ENCODE results near the gene CLTCL1.

CLTCL1 gene

GRCh38 chr22:19152942-19153883, 138.3 kb downstream of the CLTCL1 start:
- Mint-ChIP-seq H3K4me1 (ENCODE audit: low read depth in 2 of 2) (peaks cover 5 to 7% of the 10 kb centered on the region in 2 donors), H3K36me3 (ENCODE audit: insufficient read depth) (peaks cover 7% of the 10 kb centered on the region), H3K27me3 (peaks cover 37 to 62% of the 10 kb centered on the region in 2 donors), H3K27ac (no peak overlapping the region), H3K9me3 (no peaks in the 10 kb centered on the region), H3K4me3 (no peak overlapping the region)
- ATAC-seq (replicated peaks) = no peak
- DNase-seq = no peak

GRCh38 chr22:19151329-19152191, 140.0 kb downstream of the CLTCL1 start:
- DNase-seq (no peak), ATAC-seq (replicated peaks) (no peak)
- Mint-ChIP-seq H3K4me1 (ENCODE audit: low read depth in 2 of 2) (peaks cover 5 to 7% of the 10 kb centered on the region in 2 donors), H3K9me3 (no peaks in the 10 kb centered on the region), H3K36me3 (ENCODE audit: insufficient read depth) (peaks cover 7% of the 10 kb centered on the region), H3K4me3 (peak overlapping the region; percentile 75 to 79), H3K27me3 (peaks cover 37 to 52% of the 10 kb centered on the region in 2 donors), H3K27ac (peak overlapping the region in 1 of 2 donors; percentile 77)

- H3K27ac Mint-ChIP-seq = peak overlapping the region in 1 of 2 donors; percentile 77
- H3K9me3 Mint-ChIP-seq = no peaks in the 10 kb centered on the region
- H3K36me3 Mint-ChIP-seq (ENCODE audit: insufficient read depth) = peaks cover 7% of the 10 kb centered on the region
- ATAC-seq (replicated peaks) = no peak
- peaks cover 37 to 46% of the 10 kb centered on the region in 2 donors for H3K27me3 Mint-ChIP-seq
- H3K4me3 Mint-ChIP-seq = peak overlapping the region; percentile 75 to 79
- no peak for DNase-seq
- peaks cover 5 to 7% of the 10 kb centered on the region in 2 donors for H3K4me1 Mint-ChIP-seq (ENCODE audit: low read depth in 2 of 2)
Observed at GRCh38 chr22:19150482-19151328, 140.8 kb downstream of the CLTCL1 start.

GRCh38 chr22:19149991-19150390, 141.5 kb downstream of the CLTCL1 start, which contains the start of gene GSC2:
Gene GSC2 (minus strand): TSS chr22:19150292. CDS start chr22:19150283, 9 bp downstream.
- Mint-ChIP-seq H3K36me3 (ENCODE audit: insufficient read depth) (peaks cover 7% of the 10 kb centered on the region), H3K4me3 (peak within 1 kb of the TSS; percentile 75 to 79), H3K9me3 (no peaks in the 10 kb centered on the region), H3K27me3 (peaks cover 35 to 43% of the 10 kb centered on the region in 2 donors), H3K4me1 (ENCODE audit: low read depth in 2 of 2) (peaks cover 5 to 7% of the 10 kb centered on the region in 2 donors), H3K27ac (peak within 1 kb of the TSS in 1 of 2 donors; percentile 77)
- DNase-seq (no peak), ATAC-seq (replicated peaks) (peak; percentile 28)

GRCh38 chr22:19149047-19149883, 142.3 kb downstream of the CLTCL1 start:
- no peaks in the 10 kb centered on the region for H3K9me3 Mint-ChIP-seq
- H3K27me3 Mint-ChIP-seq = peaks cover 30 to 35% of the 10 kb centered on the region in 2 donors
- peak overlapping the region; percentile 59 to 71 for H3K4me3 Mint-ChIP-seq
- H3K4me1 Mint-ChIP-seq (ENCODE audit: low read depth in 2 of 2) = peaks cover 11 to 14% of the 10 kb centered on the region in 2 donors
- peaks cover 9% of the 10 kb centered on the region for H3K36me3 Mint-ChIP-seq (ENCODE audit: insufficient read depth)
- ATAC-seq (replicated peaks) (peak; percentile 31), DNase-seq (peak; percentile 20 to 30 (median 23))
- H3K27ac Mint-ChIP-seq = no peak overlapping the region

- no peak overlapping the region for H3K27ac Mint-ChIP-seq
- H3K27me3 Mint-ChIP-seq = peaks cover 25 to 28% of the 10 kb centered on the region in 2 donors
- no peaks in the 10 kb centered on the region for H3K9me3 Mint-ChIP-seq
- peaks cover 15% of the 10 kb centered on the region for H3K36me3 Mint-ChIP-seq (ENCODE audit: insufficient read depth)
- ATAC-seq (replicated peaks) = no peak
- H3K4me1 Mint-ChIP-seq (ENCODE audit: low read depth in 2 of 2) = peaks cover 16 to 19% of the 10 kb centered on the region in 2 donors
- DNase-seq = no peak
- peak overlapping the region; percentile 59 to 71 for H3K4me3 Mint-ChIP-seq
Observed at GRCh38 chr22:19148417-19149046, 143.0 kb downstream of the CLTCL1 start.

GRCh38 chr22:19147195-19147780, 144.2 kb downstream of the CLTCL1 start:
- no peaks in the 10 kb centered on the region for H3K9me3 Mint-ChIP-seq
- H3K4me1 Mint-ChIP-seq (ENCODE audit: low read depth in 2 of 2) = peaks cover 18 to 23% of the 10 kb centered on the region in 2 donors
- no peak overlapping the region for H3K4me3 Mint-ChIP-seq
- H3K27ac Mint-ChIP-seq = no peak overlapping the region
- no peak for ATAC-seq (replicated peaks)
- no peak for DNase-seq
- peaks cover 18% of the 10 kb centered on the region in 2 donors for H3K27me3 Mint-ChIP-seq
- H3K36me3 Mint-ChIP-seq (ENCODE audit: insufficient read depth) = peaks cover 15% of the 10 kb centered on the region

- Mint-ChIP-seq H3K4me1 (ENCODE audit: low read depth in 2 of 2) (peaks cover 19 to 22% of the 10 kb centered on the region in 2 donors), H3K27ac (no peak overlapping the region), H3K9me3 (no peaks in the 10 kb centered on the region), H3K27me3 (peaks cover 9% of the 10 kb centered on the region in 2 donors), H3K4me3 (no peak overlapping the region), H3K36me3 (ENCODE audit: insufficient read depth) (peaks cover 19% of the 10 kb centered on the region)
- DNase-seq (no peak), ATAC-seq (replicated peaks) (no peak)
Observed at GRCh38 chr22:19146215-19146968, 145.1 kb downstream of the CLTCL1 start.

GRCh38 chr22:19143967-19144400, 147.5 kb downstream of the CLTCL1 start:
- Mint-ChIP-seq H3K27me3 (no peaks in the 10 kb centered on the region), H3K4me3 (peak overlapping the region; percentile 100), H3K36me3 (ENCODE audit: insufficient read depth) (peaks cover 39% of the 10 kb centered on the region), H3K4me1 (ENCODE audit: low read depth in 2 of 2) (peaks cover 15 to 17% of the 10 kb centered on the region in 2 donors), H3K27ac (peak overlapping the region; percentile 99 to 100), H3K9me3 (no peaks in the 10 kb centered on the region)
- peak in 2 of 3 experiments; percentile 22 to 30 for DNase-seq
- ATAC-seq (replicated peaks) = peak; percentile 42

GRCh38 chr22:19143212-19143611, 148.3 kb downstream of the CLTCL1 start:
- Mint-ChIP-seq H3K27me3 (no peaks in the 10 kb centered on the region), H3K4me3 (peak overlapping the region; percentile 100), H3K4me1 (ENCODE audit: low read depth in 2 of 2) (peaks cover 15 to 17% of the 10 kb centered on the region in 2 donors), H3K27ac (peak overlapping the region; percentile 99 to 100), H3K36me3 (ENCODE audit: insufficient read depth) (peaks cover 42% of the 10 kb centered on the region), H3K9me3 (no peaks in the 10 kb centered on the region)
- no peak for DNase-seq
- ATAC-seq (replicated peaks) = no peak

- DNase-seq (no peak), ATAC-seq (replicated peaks) (no peak)
- peaks cover 42% of the 10 kb centered on the region for H3K36me3 Mint-ChIP-seq (ENCODE audit: insufficient read depth)
- no peaks in the 10 kb centered on the region for H3K27me3 Mint-ChIP-seq
- H3K9me3 Mint-ChIP-seq = no peaks in the 10 kb centered on the region
- peaks cover 15 to 17% of the 10 kb centered on the region in 2 donors for H3K4me1 Mint-ChIP-seq (ENCODE audit: low read depth in 2 of 2)
- peak overlapping the region; percentile 35 to 46 for H3K4me3 Mint-ChIP-seq
- no peak overlapping the region for H3K27ac Mint-ChIP-seq
Observed at GRCh38 chr22:19142394-19142793, 149.1 kb downstream of the CLTCL1 start.

Measured in effector memory CD8-positive, alpha-beta T cell (primary cell).